ENCODE results near the gene GRM8.
"Not testable (repeated sequence)": the region's sequence is repeated elsewhere in the genome, so short reads cannot be mapped to it uniquely, and the experiment has no call there.

The GRM8 gene

GRCh38 chr7:127021857-127022256, 230.9 kb downstream of the GRM8 start:
- no peak for DNase-seq

GRCh38 chr7:127021019-127021738, 231.6 kb downstream of the GRM8 start:
- DNase-seq = no peak

GRCh38 chr7:127018889-127019288, 233.9 kb downstream of the GRM8 start:
- no peak for DNase-seq

- no peak for DNase-seq
Observed at GRCh38 chr7:127017196-127017595, 235.5 kb downstream of the GRM8 start.

GRCh38 chr7:127000725-127001124, 252.0 kb downstream of the GRM8 start:
- no peak for DNase-seq

- no peak for DNase-seq
Observed at GRCh38 chr7:126996659-126997058, 256.1 kb downstream of the GRM8 start.

GRCh38 chr7:126993626-126994213, 259.0 kb downstream of the GRM8 start:
- no peak for DNase-seq

GRCh38 chr7:126988022-126988421, 264.7 kb downstream of the GRM8 start:
- no peak for DNase-seq

GRCh38 chr7:126979722-126980121, 273.0 kb downstream of the GRM8 start:
- no peak for DNase-seq

GRCh38 chr7:126978865-126979264, 273.9 kb downstream of the GRM8 start:
- no peak for DNase-seq

- no peak for DNase-seq
Observed at GRCh38 chr7:126973066-126973465, 279.7 kb downstream of the GRM8 start.

GRCh38 chr7:126972571-126972970, 280.2 kb downstream of the GRM8 start:
- no peak for DNase-seq

- no peak for DNase-seq
Observed at GRCh38 chr7:126959649-126960048, 293.1 kb downstream of the GRM8 start.

- no peak for DNase-seq
Observed at GRCh38 chr7:126958367-126958766, 294.4 kb downstream of the GRM8 start.

GRCh38 chr7:126957443-126957842, 295.3 kb downstream of the GRM8 start:
- no peak for DNase-seq

- DNase-seq = no peak
Observed at GRCh38 chr7:126953461-126953860, 299.3 kb downstream of the GRM8 start.

- DNase-seq = no peak
Observed at GRCh38 chr7:126948664-126949063, 304.1 kb downstream of the GRM8 start.

- no peak for DNase-seq
Observed at GRCh38 chr7:126940723-126941307, 311.9 kb downstream of the GRM8 start.

- DNase-seq = no peak
Observed at GRCh38 chr7:126937171-126937570, 315.6 kb downstream of the GRM8 start.

- no peak for DNase-seq
Observed at GRCh38 chr7:126931581-126931980, 321.2 kb downstream of the GRM8 start.

GRCh38 chr7:126930166-126930565, 322.6 kb downstream of the GRM8 start:
- DNase-seq = no peak

GRCh38 chr7:126924477-126924876, 328.3 kb downstream of the GRM8 start:
- no peak for DNase-seq

GRCh38 chr7:126911627-126912026, 341.1 kb downstream of the GRM8 start:
- not testable (repeated sequence) for DNase-seq

- not testable (repeated sequence) for DNase-seq
Observed at GRCh38 chr7:126908564-126908963, 344.2 kb downstream of the GRM8 start.

All from islet precursor cell (in vitro differentiated cells).